H1 (cell line): ENCODE data around the gene CALHM5.

ENCODE experiments used
- CTCF ChIP-seq, 3 experiments: IDR thresholded peaks; 1 replicate in 2 of 3; 2 replicates in 1 of 3; pipeline versions ENCODE4 v1.5.1 to v1.6.1; 2011; ENCODE audit warnings: low read length in 3 of 3, mild to moderate bottlenecking in 3 of 3, inconsistent platforms in 2 of 3, low read depth in 1 of 3, moderate library complexity in 1 of 3; ENCODE audit not compliant: insufficient read depth in 1 of 3; ENCODE audit errors: control extremely low read depth in 1 of 3
- EP300 ChIP-seq, 2 experiments: IDR thresholded peaks; 1 replicate in 1 of 2; 2 replicates in 1 of 2; pipeline ENCODE4 v1.6.1; 2011 to 2012; ENCODE audit warnings: low read depth in 2 of 2, low read length in 2 of 2, mild to moderate bottlenecking in 2 of 2, borderline replicate concordance in 1 of 2, inconsistent platforms in 1 of 2, moderate library complexity in 1 of 2
- EZH2 ChIP-seq: fragments of 200-600 bp; sonication (generic); IDR thresholded peaks from 2 replicates; pipeline ENCODE4 v1.7.1; 2012; ENCODE audit warnings: low read depth, mild to moderate bottlenecking, moderate library complexity, low read length, inconsistent platforms; ENCODE audit not compliant: severe bottlenecking
- NRF1 ChIP-seq: IDR thresholded peaks from 2 replicates; pipeline ENCODE4 v1.6.1; 2011; ENCODE audit warnings: mild to moderate bottlenecking, low read depth, low read length, improper control_type of control experiment
- POLR2A ChIP-seq, 2 experiments: IDR thresholded peaks; 1 replicate in 1 of 2; 2 replicates in 1 of 2; pipeline ENCODE4 v1.6.1; 2011; ENCODE audit warnings: low read depth in 2 of 2, low read length in 2 of 2, mild to moderate bottlenecking in 2 of 2; ENCODE audit errors: control extremely low read depth in 1 of 2
- SIN3A ChIP-seq, 2 experiments: IDR thresholded peaks in 1 of 2; conservative IDR thresholded peaks in 1 of 2; 2 replicates each; pipeline ENCODE4 v1.6.1; 2011 to 2012; ENCODE audit warnings: low read length in 2 of 2, improper control_type of control experiment in 1 of 2, low read depth in 1 of 2, mild to moderate bottlenecking in 1 of 2
- ZNF274 ChIP-seq: IDR thresholded peaks from 2 replicates; pipeline ENCODE4 v1.7.0; 2012; ENCODE audit warnings: low read length, borderline replicate concordance; ENCODE audit errors: extremely low read depth

DNA sequence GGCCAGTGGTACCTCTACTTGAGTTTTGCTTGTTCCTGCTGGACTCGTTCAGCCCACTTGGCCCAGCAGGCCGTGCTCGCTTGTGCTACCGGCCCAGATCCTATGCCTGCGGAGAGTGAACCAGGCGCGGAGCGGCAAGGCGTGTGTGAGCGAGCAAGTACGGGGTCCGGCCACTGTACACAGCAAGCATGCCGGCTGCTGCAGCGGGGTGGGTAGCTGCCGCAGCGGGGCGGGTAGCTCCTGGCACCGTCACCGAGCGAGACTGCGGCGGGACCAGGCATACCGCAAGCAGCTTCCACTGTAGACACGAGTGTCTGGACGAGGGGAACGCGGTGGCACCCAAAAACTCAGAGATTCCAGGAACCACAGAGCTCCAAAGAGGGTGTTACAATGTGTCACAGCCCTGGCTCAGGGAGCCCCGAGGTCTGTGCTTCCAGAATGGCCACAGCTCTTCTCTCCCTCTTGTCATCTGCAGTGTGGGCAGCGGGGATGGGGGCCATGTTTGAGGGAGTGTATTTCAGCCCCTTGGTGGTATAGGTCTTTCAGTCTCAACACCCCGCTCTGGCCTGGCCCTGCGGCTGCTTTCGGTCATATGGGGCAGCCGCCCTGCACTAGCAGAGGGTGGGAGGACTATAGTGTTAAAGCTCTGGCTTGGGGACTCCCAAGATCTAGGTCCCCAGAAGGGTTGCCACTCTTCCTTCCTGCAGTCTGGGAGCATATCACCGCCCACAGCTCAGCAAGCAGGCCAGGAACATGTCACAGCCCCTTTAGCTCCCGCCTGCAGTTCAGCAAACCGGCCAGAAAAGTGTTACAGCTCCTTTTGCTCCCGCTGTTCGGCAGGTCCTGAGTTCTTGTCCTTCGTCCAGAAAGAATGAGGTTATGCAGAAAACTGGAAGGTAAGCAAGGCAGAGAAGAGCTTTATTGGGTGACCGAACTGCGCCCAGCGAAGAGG, 53.8 kb downstream of the CALHM5 start:
- TF ChIP-seq EP300 (IDR thresholded peaks at IDR 0.05; ENCODE audit: borderline replicate concordance in 1 of 2, low read depth in 2 of 2, low read length in 2 of 2): no peak
- TF ChIP-seq NRF1: no peak
- TF ChIP-seq CTCF (IDR thresholded peaks at IDR 0.05; ENCODE audit: control extremely low read depth in 1 of 3, insufficient read depth in 1 of 3, low read depth in 1 of 3, low read length in 3 of 3): no peak
- TF ChIP-seq POLR2A (IDR thresholded peaks at IDR 0.05; ENCODE audit: control extremely low read depth in 1 of 2, low read depth in 2 of 2, low read length in 2 of 2): no peak
- TF ChIP-seq EZH2: no peak
- TF ChIP-seq SIN3A (conservative IDR thresholded peaks at IDR 0.05 in 1 of 2, IDR thresholded peaks at IDR 0.05 in 1 of 2; ENCODE audit: low read depth in 1 of 2, low read length in 2 of 2): no peak
- TF ChIP-seq ZNF274: no peak
